GM12864 (cell line): ENCODE results near the gene CYREN.
"Not testable (repeated sequence)": the region's sequence is repeated elsewhere in the genome, so short reads cannot be mapped to it uniquely, and the experiment has no call there.

Source experiments
- DNase-seq: peaks from one replicate; pipeline ENCODE4 v3.0.0-alpha.2; 2011; ENCODE audit warnings: low read depth
- H3K4me3 ChIP-seq: 2 replicates; pipeline ENCODE4 v1.5.1; 2011; ENCODE audit warnings: mild to moderate bottlenecking, low read depth, low read length, control low read depth
- CTCF ChIP-seq: IDR thresholded peaks from 2 replicates; pipeline ENCODE4 v1.5.1; 2011; ENCODE audit warnings: low read depth, mild to moderate bottlenecking, moderate library complexity, low read length, control low read depth, inconsistent platforms; ENCODE audit errors: missing control alignments

The CYREN gene

GRCh38 chr7:135147899-135148721 lies 22.4 kb downstream of the CYREN start, which contains the start of gene TMEM140:
TMEM140 (plus strand) TSS chr7:135148072; CDS start chr7:135164442, 16,370 bp downstream.
- peak within 1 kb of the TSS; percentile 66 for H3K4me3 ChIP-seq
- DNase-seq, result no peak
- TF ChIP-seq CTCF, result peak; percentile 8

DNA sequence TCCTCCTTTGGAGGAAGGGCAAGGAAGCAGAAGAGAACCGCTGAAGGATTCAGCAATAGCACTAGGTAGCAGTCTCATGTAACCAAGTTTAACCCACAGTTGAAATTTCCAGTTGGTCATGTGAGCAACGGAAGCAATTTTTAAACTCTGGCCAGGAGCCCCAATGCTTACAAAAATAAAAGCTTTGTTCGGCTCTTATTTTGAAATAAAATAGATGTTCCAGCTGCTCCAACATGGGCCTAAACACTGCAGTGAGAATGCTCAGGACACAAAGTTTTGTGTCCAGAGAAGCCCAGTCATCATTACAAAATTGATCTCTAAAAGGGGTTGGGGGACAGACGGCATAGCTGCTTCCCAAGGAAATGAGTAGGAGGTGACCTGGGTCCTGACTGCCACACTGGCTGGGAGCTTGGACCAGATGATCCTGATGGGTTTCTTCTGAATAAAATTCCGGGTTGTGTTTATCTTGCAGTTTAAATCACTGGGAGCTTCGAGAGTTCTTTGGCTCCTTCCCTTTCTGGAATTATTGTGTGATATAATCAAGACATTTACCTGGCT lies 23.1 kb downstream of the CYREN start:
- DNase-seq, result no peak
- TF ChIP-seq CTCF, result no peak
- peak overlapping the region; percentile 66 for H3K4me3 ChIP-seq

DNA sequence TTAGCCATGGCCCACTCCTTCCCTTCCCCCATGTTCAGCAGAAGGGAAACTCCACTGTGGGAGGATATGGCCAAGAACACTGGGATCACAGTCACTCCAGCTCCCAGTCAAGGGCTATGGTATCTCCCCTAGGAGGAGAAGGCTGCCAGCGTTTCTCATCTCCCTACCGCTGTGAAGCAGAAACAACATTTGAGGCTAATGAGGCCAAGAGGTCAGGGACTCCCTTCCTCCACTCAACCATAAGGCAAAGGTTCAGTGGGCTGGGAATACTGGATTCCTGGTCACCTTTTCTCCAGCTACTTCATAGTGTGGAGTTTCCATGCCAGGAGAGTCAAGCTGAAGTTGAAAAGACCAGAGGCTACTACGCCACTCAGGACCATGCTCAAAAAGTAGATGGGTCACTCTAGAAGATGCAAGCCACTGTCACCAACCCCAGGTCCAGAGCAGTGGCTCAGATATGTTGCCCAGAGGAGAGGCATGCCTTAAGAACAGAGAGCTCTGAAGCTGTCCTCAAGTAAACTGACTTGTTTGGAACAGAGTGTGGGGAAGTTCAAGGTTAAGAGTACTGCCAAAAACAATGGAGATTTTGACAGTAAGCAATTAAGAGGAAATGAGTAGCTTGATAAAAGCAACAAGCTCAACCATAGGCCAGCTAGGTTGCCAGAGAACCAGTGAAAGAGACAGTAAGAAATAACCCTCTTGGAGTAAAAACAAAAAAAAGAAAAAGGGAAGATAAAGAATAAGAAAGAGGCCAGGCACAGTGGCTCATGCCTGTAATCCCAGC lies 26.4 kb downstream of the CYREN start:
- H3K4me3 ChIP-seq, result no peak overlapping the region
- no peak for TF ChIP-seq CTCF
- no peak for DNase-seq

DNA sequence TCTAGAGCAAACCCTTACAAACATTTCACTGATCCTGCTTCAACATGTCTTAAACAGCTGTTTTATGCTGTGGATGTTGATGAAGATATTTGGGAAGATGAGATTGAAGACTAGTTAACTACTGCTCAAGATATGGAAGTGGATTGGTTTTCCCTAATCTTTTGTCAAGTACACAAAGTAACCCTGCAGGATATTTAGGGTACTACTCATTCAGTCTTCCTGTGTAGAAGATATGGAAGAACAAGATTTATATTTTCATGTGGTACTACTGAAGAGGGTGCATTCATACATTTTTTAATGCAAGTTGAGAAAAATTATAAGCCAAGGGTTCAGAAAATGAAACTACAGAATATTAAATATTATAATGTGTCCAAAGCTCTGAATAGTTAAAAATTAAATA lies 40.9 kb downstream of the CYREN start:
- TF ChIP-seq CTCF, result peak; percentile 18
- DNase-seq, result no peak
- no peak overlapping the region for H3K4me3 ChIP-seq

DNA sequence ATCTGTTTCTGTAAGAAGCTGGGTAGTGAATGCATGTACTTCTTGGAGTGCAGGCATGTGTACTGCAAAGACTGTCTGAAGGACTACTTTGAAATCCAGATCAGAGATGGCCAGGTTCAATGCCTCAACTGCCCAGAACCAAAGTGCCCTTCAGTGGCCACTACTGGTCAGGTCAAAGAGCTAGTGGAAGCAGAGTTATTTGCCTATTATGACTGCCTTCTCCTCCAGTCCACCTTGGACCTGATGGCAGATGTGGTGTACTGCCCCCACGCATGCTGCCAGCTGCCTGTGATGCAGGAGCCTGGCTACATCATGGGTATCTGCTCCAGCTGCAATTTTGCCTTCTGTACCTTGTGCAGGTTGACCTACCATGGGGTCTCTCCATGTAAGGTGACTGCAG lies 41.6 kb downstream of the CYREN start:
- DNase-seq, result no peak
- H3K4me3 ChIP-seq, result no peak overlapping the region
- TF ChIP-seq CTCF, result no peak

DNA sequence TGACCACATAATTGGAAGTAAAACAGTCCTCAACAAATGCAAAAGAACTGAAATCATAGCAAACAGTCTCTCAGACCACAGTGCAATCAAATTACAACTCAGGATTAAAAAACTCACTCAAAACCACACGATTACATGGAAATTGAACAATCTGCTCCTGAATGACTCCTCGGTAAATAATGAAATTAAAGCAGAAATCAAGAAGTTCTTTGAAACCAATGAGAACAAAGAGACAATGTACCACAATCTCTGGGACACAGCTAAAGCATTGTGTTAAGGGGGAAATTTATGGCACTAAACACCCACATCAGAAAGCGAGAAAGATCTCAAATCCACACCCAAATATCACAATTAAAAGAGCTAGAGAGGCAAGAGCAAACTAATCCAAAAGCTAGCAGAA lies 45.9 kb downstream of the CYREN start:
- DNase-seq, H3K4me3 ChIP-seq: not testable (repeated sequence)

- DNase-seq, result no peak
- no peak overlapping the region for H3K4me3 ChIP-seq
- no peak for TF ChIP-seq CTCF
Observed at GRCh38 chr7:135121868-135122267, 48.6 kb downstream of the CYREN start.
